Tibial nerve (tissue), 4 donors: ENCODE measurements around the gene CLIP4. TPM values are rescaled to one million over a fixed set of nuclear protein-coding genes. Genes with fewer than 3 reads are reported as not detected.

Experiments
- DNase-seq, 2 donors: peaks; one replicate each; pipeline ENCODE4 v3.0.0-alpha.2; 2019; ENCODE audit warnings: low spot score in 2 of 2
- H3K27ac ChIP-seq, 4 donors: fragments of 200-600 bp; sonication (generic) in 3 of 4; one replicate each; pipeline ENCODE4 v1.5.1; 2017 to 2019; ENCODE audit warnings: mild to moderate bottlenecking in 1 of 4
- H3K27me3 ChIP-seq, 2 donors: fragments of 200-600 bp; sonication (generic) in 1 of 2; one replicate each; pipeline versions ENCODE4 v1.5.1 to v1.6.0; 2017 to 2019
- H3K36me3 ChIP-seq, 3 donors: fragments of 200-600 bp; sonication (generic); one replicate each; pipeline ENCODE4 v1.5.1; 2018 to 2019
- H3K4me1 ChIP-seq, 4 donors: fragments of 200-600 bp; sonication (generic) in 3 of 4; one replicate each; pipeline ENCODE4 v1.5.1; 2017 to 2019
- H3K4me3 ChIP-seq, 4 donors: fragments of 200-600 bp; sonication (generic) in 3 of 4; one replicate each; pipeline ENCODE4 v1.5.1; 2017 to 2019; ENCODE audit warnings: mild to moderate bottlenecking in 1 of 4, moderate library complexity in 1 of 4
- H3K9me3 ChIP-seq, 4 donors: fragments of 200-600 bp; sonication (generic) in 3 of 4; one replicate each; pipeline ENCODE4 v1.5.1; 2017 to 2019
- CTCF ChIP-seq, 5 experiments: fragments of 200-600 bp in 3 of 5; fragments of 450-650 bp in 2 of 5; sonication (generic) in 3 of 5; IDR thresholded peaks; one replicate each; pipeline ENCODE4 v1.5.1; 2016 to 2019; ENCODE audit warnings: antibody characterized with exemption in 5 of 5, mild to moderate bottlenecking in 3 of 5, moderate library complexity in 2 of 5
- EP300 ChIP-seq, 2 donors: sonication (generic); formaldehyde crosslinking; IDR thresholded peaks; one replicate each; pipeline ENCODE4 v1.6.1; 2017; ENCODE audit warnings: antibody characterized with exemption in 2 of 2, mild to moderate bottlenecking in 1 of 2
- POLR2A ChIP-seq, 2 donors: fragments of 450-650 bp; IDR thresholded peaks; one replicate each; pipeline ENCODE4 v1.6.1; 2017; ENCODE audit warnings: antibody characterized with exemption in 2 of 2, mild to moderate bottlenecking in 2 of 2, moderate library complexity in 2 of 2
- WGBS, 2 donors: methylation state at CpG; one replicate each; pipeline ENCODE4 v1.1.5; 2018; 5-methylcytosine and 5-hydroxymethylcytosine counted together
- total RNA-seq, 4 donors: library from RNA; depleted of rRNA; stranded (reverse); fragments of >200 nt; gene quantifications; one replicate each; pipeline ENCODE4 v1.1.0, GENCODE V29; 2016

The CLIP4 gene
- total RNA-seq, 4 donors from 2014 or later, result 71.4 to 98.6 (median 91.2) TPM

- DNase-seq, result no peak
- H3K27ac ChIP-seq, result no peak overlapping the region
- H3K36me3 ChIP-seq, result peaks cover 0 to 38% (median 3%) of the 10 kb centered on the region in 3 donors
- no peak for TF ChIP-seq CTCF (IDR thresholded peaks at IDR 0.05)
- TF ChIP-seq EP300 (IDR thresholded peaks at IDR 0.05), result no peak
- no peak for TF ChIP-seq POLR2A (IDR thresholded peaks at IDR 0.05)
- no peak overlapping the region for H3K4me3 ChIP-seq
- H3K27me3 ChIP-seq, result no peaks in the 10 kb centered on the region
- H3K4me1 ChIP-seq, result peaks cover 0 to 38% (median 11%) of the 10 kb centered on the region in 4 donors
- 80 to 85% methylated on average over 3 of the region's 3 CpGs for WGBS, 2 donors
- H3K9me3 ChIP-seq, result peaks cover 0 to 20% (median 1%) of the 10 kb centered on the region in 4 donors
Measured at GRCh38 chr2:29123617-29124349, 8.6 kb downstream of the CLIP4 start.

GRCh38 chr2:29124504-29124903 lies 9.3 kb downstream of the CLIP4 start:
- Histone ChIP-seq H3K36me3 (peaks cover 0 to 38% (median 3%) of the 10 kb centered on the region in 3 donors), H3K4me1 (peaks cover 0 to 38% (median 5%) of the 10 kb centered on the region in 4 donors), H3K9me3 (peaks cover 0 to 20% (median 1%) of the 10 kb centered on the region in 4 donors), H3K4me3 (no peak overlapping the region), H3K27me3 (no peaks in the 10 kb centered on the region), H3K27ac (no peak overlapping the region)
- TF ChIP-seq CTCF (IDR thresholded peaks at IDR 0.05) (no peak), EP300 (IDR thresholded peaks at IDR 0.05) (no peak), POLR2A (IDR thresholded peaks at IDR 0.05) (no peak)
- WGBS, 2 donors, result 84 to 92% methylated on average over 1 of the region's 1 CpG
- no peak for DNase-seq

- Histone ChIP-seq H3K36me3 (peaks cover 0 to 42% (median 3%) of the 10 kb centered on the region in 3 donors), H3K9me3 (peaks cover 0 to 5% (median 0%) of the 10 kb centered on the region in 4 donors), H3K27ac (peak overlapping the region in 2 of 4 donors; percentile 66 to 68), H3K27me3 (no peaks in the 10 kb centered on the region), H3K4me3 (no peak overlapping the region), H3K4me1 (peaks cover 0 to 56% (median 13%) of the 10 kb centered on the region in 4 donors)
- DNase-seq, result no peak
- TF ChIP-seq POLR2A (IDR thresholded peaks at IDR 0.05) (no peak), CTCF (IDR thresholded peaks at IDR 0.05) (no peak), EP300 (IDR thresholded peaks at IDR 0.05) (no peak)
- WGBS, 2 donors, result 67 to 73% methylated on average over 2 of the region's 2 CpGs
Measured at GRCh38 chr2:29129586-29130281, 14.5 kb downstream of the CLIP4 start.

- H3K27ac ChIP-seq, result peak overlapping the region in 2 of 4 donors; percentile 66 to 68
- TF ChIP-seq EP300 (IDR thresholded peaks at IDR 0.05) (peak in 1 of 2 donors; percentile 16), POLR2A (IDR thresholded peaks at IDR 0.05) (no peak)
- H3K4me3 ChIP-seq, result no peak overlapping the region
Measured at GRCh38 chr2:29130295-29130694, 15.1 kb downstream of the CLIP4 start.

GRCh38 chr2:29134933-29135332 lies 19.7 kb downstream of the CLIP4 start:
- H3K4me1 ChIP-seq, result peaks cover 0 to 19% (median 7%) of the 10 kb centered on the region in 4 donors
- H3K36me3 ChIP-seq, result peaks cover 0 to 75% (median 0%) of the 10 kb centered on the region in 3 donors
- H3K27ac ChIP-seq, result no peak overlapping the region
- WGBS, 2 donors, result 83 to 97% methylated on average over 1 of the region's 1 CpG
- no peaks in the 10 kb centered on the region for H3K27me3 ChIP-seq
- H3K9me3 ChIP-seq, result peaks cover 0 to 11% (median 3%) of the 10 kb centered on the region in 4 donors
- TF ChIP-seq EP300 (IDR thresholded peaks at IDR 0.05), result no peak
- TF ChIP-seq POLR2A (IDR thresholded peaks at IDR 0.05), result no peak
- no peak for TF ChIP-seq CTCF (IDR thresholded peaks at IDR 0.05)
- H3K4me3 ChIP-seq, result no peak overlapping the region
- no peak for DNase-seq

More at GRCh38 chr2:29130295-29130694, 15.1 kb downstream of the CLIP4 start:
- peaks cover 0 to 56% (median 13%) of the 10 kb centered on the region in 4 donors for H3K4me1 ChIP-seq
- H3K9me3 ChIP-seq, result no peaks in the 10 kb centered on the region
- no peaks in the 10 kb centered on the region for H3K27me3 ChIP-seq
- 44% methylated on average over 2 of the region's 2 CpGs for WGBS, 2 donors
- no peak for DNase-seq
- H3K36me3 ChIP-seq, result peaks cover 0 to 42% (median 0%) of the 10 kb centered on the region in 3 donors
